Spleen (tissue), 7 donors: Measurements from ENCODE around the gene KIAA1549.

Experiments used
- CTCF ChIP-seq, 11 experiments: fragments of 200-600 bp in 7 of 11; fragments of 450-650 bp in 4 of 11; sonication (generic) in 4 of 11; IDR thresholded peaks in 8 of 11; conservative IDR thresholded peaks in 3 of 11; 1 replicate in 7 of 11; 2 replicates in 4 of 11; pipeline versions ENCODE4 v1.4.0 to v1.8.0; 2016 to 2021; ENCODE audit warnings: antibody characterized with exemption in 11 of 11, inconsistent platforms in 4 of 11, mild to moderate bottlenecking in 1 of 11
- POLR2A ChIP-seq, 3 donors: fragments of 450-650 bp; IDR thresholded peaks; one replicate each; pipeline ENCODE4 v1.5.1; 2017; ENCODE audit warnings: antibody characterized with exemption in 3 of 3, mild to moderate bottlenecking in 1 of 3
- POLR2AphosphoS5 ChIP-seq, 3 donors: sonication (generic); formaldehyde crosslinking; IDR thresholded peaks; one replicate each; pipeline ENCODE4 v1.5.1; 2017; ENCODE audit warnings: antibody characterized with exemption in 3 of 3
- donor health status: DM: no; HTN: no; CAD: no; lungs with moderate emphysema.
- donor health status: DM: no; HTN: no; CAD: no.
- donor health status: DM: no; HTN: no; CAD: no.

- TF ChIP-seq CTCF (IDR thresholded peaks at IDR 0.05 in 8 of 11, conservative IDR thresholded peaks at IDR 0.05 in 3 of 11) (no peak), POLR2A (IDR thresholded peaks at IDR 0.05) (no peak), POLR2AphosphoS5 (IDR thresholded peaks at IDR 0.05) (no peak)
Observed at GRCh38 chr7:138979988-138980562, 1.1 kb downstream of the KIAA1549 start.
